ENCODE results near the gene NOL7. TPM values are rescaled to one million over a fixed set of nuclear protein-coding genes. Genes with fewer than 3 reads are reported as not detected.

NOL7 gene
- total and polyA plus RNA-seq, 2 donors (not counting 3 experiments of a cell fraction or from before 2014, with no cell fraction given), result 36.3 to 80.0 TPM

- Histone ChIP-seq H3K27ac (ENCODE audit: insufficient read depth, low read depth, low read length) (peak overlapping the region; percentile 35), H3K36me3 (ENCODE audit: control insufficient read depth in 2 of 2, extremely low read depth in 1 of 2, insufficient read depth in 2 of 2, low read length in 2 of 2) (peaks cover 2 to 7% of the 10 kb centered on the region in 2 experiments), H3K4me1 (ENCODE audit: control insufficient read depth, extremely low read depth, insufficient read depth, low read length) (peaks cover 13% of the 10 kb centered on the region), H3K9me3 (replicated peaks; ENCODE audit: control insufficient read depth, insufficient read depth, low read length) (no peaks in the 10 kb centered on the region), H3K27me3 (ENCODE audit: control insufficient read depth in 2 of 2, insufficient read depth in 2 of 2, low read length in 2 of 2) (no peaks in the 10 kb centered on the region), H3K79me2 (ENCODE audit: control insufficient read depth, insufficient read depth, low read length) (no peaks in the 10 kb centered on the region), H2AFZ (ENCODE audit: low read depth, low read length) (no peak overlapping the region), H3K9ac (replicated peaks; ENCODE audit: extremely low read depth, insufficient read depth, low read length) (no peak overlapping the region), H4K20me1 (replicated peaks; ENCODE audit: control insufficient read depth, extremely low read depth, insufficient read depth, low read length) (no peaks in the 10 kb centered on the region), H3K4me3 (replicated peaks in 1 of 3; ENCODE audit: insufficient read depth in 1 of 3, low read depth in 1 of 3, low read length in 3 of 3) (no peak overlapping the region), H3K4me2 (ENCODE audit: insufficient read depth, low read length) (peak overlapping the region; percentile 49), H3K9me1 (replicated peaks; ENCODE audit: control insufficient read depth, extremely low read depth, insufficient read depth, low read length) (no peaks in the 10 kb centered on the region)
- intact Hi-C loops (cut with micrococcal nuclease) (no loop called here), dilution Hi-C loops (cut with MboI; ENCODE audit: extremely low pct_ligation_motif_present, low sequenced_read_pairs) (no loop called here)
- TF ChIP-seq JUN (IDR thresholded peaks at IDR 0.05; ENCODE audit: borderline replicate concordance, insufficient read depth, insufficient read length, low read depth) (no peak), POLR2AphosphoS5 (IDR thresholded peaks at IDR 0.05; ENCODE audit: insufficient read depth, low read depth, low read length) (no peak), FOS (IDR thresholded peaks at IDR 0.05; ENCODE audit: borderline replicate concordance, insufficient read depth, low read length) (no peak), EZH2 (IDR thresholded peaks at IDR 0.05; ENCODE audit: borderline replicate concordance, low read depth, low read length, severe bottlenecking) (no peak), CTCF (IDR thresholded peaks at IDR 0.05; ENCODE audit: extremely low read depth in 1 of 2, insufficient read depth in 1 of 2, low read depth in 1 of 2, low read length in 2 of 2) (no peak), MYC (IDR thresholded peaks at IDR 0.05; ENCODE audit: low read depth, low read length) (no peak), GATA2 (IDR thresholded peaks at IDR 0.05; ENCODE audit: insufficient read depth, insufficient read length, low read depth, low read length) (no peak), POLR2A (IDR thresholded peaks at IDR 0.05; ENCODE audit: low read depth, low read length) (no peak), MAX (IDR thresholded peaks at IDR 0.05; ENCODE audit: insufficient read depth, insufficient read length) (no peak)
- ChIA-PET CTCF (interaction anchor here (0.6 to 2.5 kb wide), 4 partner anchors 11 to 21 kb away, joined by 3 to 8 read pairs (median 5); partner anchors contain the start of gene NOL7), POLR2A (no interaction called here)
- DNase-seq (ENCODE audit: low read depth, low spot score) (peak; percentile 41), FAIRE-seq (peak; percentile 57)
- no TSS peak for BruUV-seq (replicated peaks)
These were observed 21.0 kb downstream of the NOL7 start for GRCh38 chr6:13635948-13636658.
